Loucy (cell line): ENCODE measurements around the gene SFSWAP.

Experiments
- H2AFZ ChIP-seq: fragments of 200-600 bp; sonication (generic); 2 replicates; pipeline ENCODE4 v1.6.0; 2016; ENCODE audit warnings: antibody characterized with exemption, mild to moderate bottlenecking, low read length, moderate library complexity
- H3F3A ChIP-seq: fragments of 200-600 bp; 2 replicates; pipeline ENCODE4 v1.6.0; 2016; ENCODE audit warnings: antibody characterized with exemption, low read depth, mild to moderate bottlenecking
- H3K27me3 ChIP-seq: fragments of 200-600 bp; sonication (generic); 2 replicates; pipeline ENCODE4 v1.6.1; 2014; ENCODE audit warnings: low read length, mild to moderate bottlenecking; ENCODE audit not compliant: insufficient read depth, poor library complexity, severe bottlenecking
- H3K36me3 ChIP-seq: fragments of 200-600 bp; sonication (generic); 2 replicates; pipeline ENCODE4 v1.6.1; 2016; ENCODE audit warnings: low read length; ENCODE audit not compliant: insufficient read depth
- H3K4me1 ChIP-seq: fragments of 200-600 bp; sonication (generic); 2 replicates; pipeline ENCODE4 v1.5.1; 2014; ENCODE audit warnings: low read length, mild to moderate bottlenecking; ENCODE audit not compliant: insufficient read depth, poor library complexity, severe bottlenecking
- H3K4me2 ChIP-seq: fragments of 200-600 bp; sonication (generic); 2 replicates; pipeline ENCODE4 v1.6.0; 2014; ENCODE audit warnings: antibody characterized with exemption, low read length, low read depth, mild to moderate bottlenecking; ENCODE audit not compliant: poor library complexity, severe bottlenecking
- H3K4me3 ChIP-seq: fragments of 200-600 bp; sonication (generic); 2 replicates; pipeline ENCODE4 v1.5.1; 2014; ENCODE audit warnings: low read length, mild to moderate bottlenecking, mixed read lengths; ENCODE audit not compliant: poor library complexity, severe bottlenecking
- H3K79me2 ChIP-seq: fragments of 200-600 bp; sonication (generic); 2 replicates; pipeline ENCODE4 v1.6.1; 2014; ENCODE audit warnings: low read length; ENCODE audit not compliant: insufficient read depth
- H3K9ac ChIP-seq: fragments of 200-600 bp; sonication (generic); 2 replicates; pipeline ENCODE4 v1.6.0; 2014; ENCODE audit warnings: mild to moderate bottlenecking, low read depth, low read length, moderate library complexity; ENCODE audit not compliant: poor library complexity, severe bottlenecking
- H3K9me2 ChIP-seq: fragments of 200-600 bp; sonication (generic); replicated peaks from 2 replicates; pipeline ENCODE4 v1.6.1; 2016; ENCODE audit warnings: low read depth, low read length, mixed read lengths
- H3K9me3 ChIP-seq: fragments of 200-600 bp; sonication (generic); 2 replicates; pipeline ENCODE4 v1.6.1; 2014; ENCODE audit warnings: mild to moderate bottlenecking, antibody characterized with exemption, low read length, low read depth; ENCODE audit not compliant: insufficient read depth
- H4K20me1 ChIP-seq: fragments of 200-600 bp; sonication (generic); 2 replicates; pipeline ENCODE4 v1.6.0; 2014; ENCODE audit warnings: antibody characterized with exemption, low read length, mild to moderate bottlenecking; ENCODE audit not compliant: insufficient read depth, poor library complexity, severe bottlenecking
- EZH2phosphoT487 ChIP-seq: fragments of 200-600 bp; IDR thresholded peaks from 2 replicates; pipeline ENCODE4 v1.6.1; 2018; ENCODE audit warnings: antibody characterized with exemption, mild to moderate bottlenecking, moderate library complexity, borderline replicate concordance
- TF ChIP-seq, protein P1 (sequence below): fragments of 200-600 bp; sonication (generic); conservative IDR thresholded peaks from 2 replicates; pipeline ENCODE4 v1.5.1; 2014; ENCODE audit warnings: mild to moderate bottlenecking, antibody characterized with exemption, low read length

SFSWAP gene

DNA sequence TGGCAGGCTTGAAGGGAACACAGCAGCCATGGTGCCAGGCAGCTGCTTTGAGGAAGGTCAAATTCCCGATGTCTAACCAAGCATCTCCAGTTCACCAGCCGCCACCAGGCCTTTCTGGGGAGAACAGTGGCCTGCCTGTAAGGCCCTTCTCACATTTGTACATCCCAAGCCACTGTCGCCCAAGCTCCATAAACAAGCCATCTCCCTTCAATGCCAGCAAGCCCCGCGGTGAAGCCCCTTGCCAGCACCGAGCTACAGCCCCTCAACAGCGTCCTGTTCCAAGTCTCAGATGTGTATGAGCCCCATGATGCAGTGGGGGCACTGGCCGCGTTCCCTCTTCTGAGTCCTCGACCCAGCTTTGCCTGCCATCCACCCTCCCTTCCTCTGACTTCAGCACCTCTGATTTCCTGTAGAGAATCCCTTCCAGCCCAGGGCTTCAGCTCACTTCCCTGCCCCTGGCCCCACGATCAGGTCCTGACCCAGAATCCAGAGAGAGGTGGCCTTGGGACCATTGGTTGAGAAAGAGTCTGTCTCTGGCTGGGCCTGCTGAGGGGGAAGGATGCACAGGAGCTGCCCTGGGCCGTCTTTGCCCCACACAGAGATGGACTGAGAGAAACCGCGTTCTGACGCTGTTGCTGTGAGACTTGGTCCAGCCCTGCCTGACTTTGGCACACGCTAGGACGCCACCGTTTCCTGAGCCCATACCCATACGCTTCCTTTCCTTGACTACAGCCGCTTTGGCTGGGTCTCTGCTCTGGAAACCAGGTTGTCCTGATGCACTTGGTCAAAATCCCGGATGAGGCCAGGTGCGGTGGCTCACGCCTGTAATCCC, 115.4 kb downstream of the SFSWAP start:
- H3K27me3 ChIP-seq, result no peaks in the 10 kb centered on the region
- H2AFZ ChIP-seq, result no peak overlapping the region
- TF ChIP-seq, protein P1, sequence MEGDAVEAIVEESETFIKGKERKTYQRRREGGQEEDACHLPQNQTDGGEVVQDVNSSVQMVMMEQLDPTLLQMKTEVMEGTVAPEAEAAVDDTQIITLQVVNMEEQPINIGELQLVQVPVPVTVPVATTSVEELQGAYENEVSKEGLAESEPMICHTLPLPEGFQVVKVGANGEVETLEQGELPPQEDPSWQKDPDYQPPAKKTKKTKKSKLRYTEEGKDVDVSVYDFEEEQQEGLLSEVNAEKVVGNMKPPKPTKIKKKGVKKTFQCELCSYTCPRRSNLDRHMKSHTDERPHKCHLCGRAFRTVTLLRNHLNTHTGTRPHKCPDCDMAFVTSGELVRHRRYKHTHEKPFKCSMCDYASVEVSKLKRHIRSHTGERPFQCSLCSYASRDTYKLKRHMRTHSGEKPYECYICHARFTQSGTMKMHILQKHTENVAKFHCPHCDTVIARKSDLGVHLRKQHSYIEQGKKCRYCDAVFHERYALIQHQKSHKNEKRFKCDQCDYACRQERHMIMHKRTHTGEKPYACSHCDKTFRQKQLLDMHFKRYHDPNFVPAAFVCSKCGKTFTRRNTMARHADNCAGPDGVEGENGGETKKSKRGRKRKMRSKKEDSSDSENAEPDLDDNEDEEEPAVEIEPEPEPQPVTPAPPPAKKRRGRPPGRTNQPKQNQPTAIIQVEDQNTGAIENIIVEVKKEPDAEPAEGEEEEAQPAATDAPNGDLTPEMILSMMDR, result no peak
- no peak for TF ChIP-seq EZH2phosphoT487
- no peak overlapping the region for H3K9ac ChIP-seq
- H3K4me1 ChIP-seq, result peaks cover 9% of the 10 kb centered on the region
- H4K20me1 ChIP-seq, result no peaks in the 10 kb centered on the region
- no peaks in the 10 kb centered on the region for H3K79me2 ChIP-seq
- no peaks in the 10 kb centered on the region for H3K9me3 ChIP-seq
- no peaks in the 10 kb centered on the region for H3K36me3 ChIP-seq
- no peak overlapping the region for H3K4me3 ChIP-seq
- H3K4me2 ChIP-seq, result no peak overlapping the region
- H3K9me2 ChIP-seq, result no peaks in the 10 kb centered on the region
- H3F3A ChIP-seq, result no peaks in the 10 kb centered on the region

- Histone ChIP-seq H3K79me2 (no peaks in the 10 kb centered on the region), H2AFZ (no peak within 1 kb of the TSS), H3F3A (no peaks in the 10 kb centered on the region), H3K4me3 (no peak within 1 kb of the TSS), H4K20me1 (no peaks in the 10 kb centered on the region), H3K27me3 (no peaks in the 10 kb centered on the region), H3K4me2 (no peak within 1 kb of the TSS), H3K36me3 (no peaks in the 10 kb centered on the region), H3K4me1 (peaks cover 9% of the 10 kb centered on the region), H3K9me2 (no peaks in the 10 kb centered on the region), H3K9me3 (no peaks in the 10 kb centered on the region), H3K9ac (no peak within 1 kb of the TSS)
- TF ChIP-seq EZH2phosphoT487, result no peak
- TF ChIP-seq, protein P1, result no peak
Observed at GRCh38 chr12:131827961-131828534, 117.2 kb downstream of the SFSWAP start, which contains the start of gene MMP17. Gene MMP17, plus strand, starts transcription at chr12:131828393. Its CDS starts 102 bp downstream, at chr12:131828495.

- H3K4me3 ChIP-seq, result no peak overlapping the region
Observed at GRCh38 chr12:131828671-131829355, 117.9 kb downstream of the SFSWAP start.

More at GRCh38 chr12:131828671-131829355, 117.9 kb downstream of the SFSWAP start:
- Histone ChIP-seq H2AFZ (no peak overlapping the region), H3F3A (no peaks in the 10 kb centered on the region), H3K4me2 (no peak overlapping the region), H3K79me2 (no peaks in the 10 kb centered on the region), H3K4me1 (peaks cover 9% of the 10 kb centered on the region), H3K9ac (no peak overlapping the region), H4K20me1 (no peaks in the 10 kb centered on the region), H3K36me3 (no peaks in the 10 kb centered on the region), H3K9me3 (no peaks in the 10 kb centered on the region), H3K9me2 (no peaks in the 10 kb centered on the region), H3K27me3 (no peaks in the 10 kb centered on the region)
- TF ChIP-seq, protein P1, result no peak
- TF ChIP-seq EZH2phosphoT487, result no peak
